C4-2B (cell line): ENCODE data around the gene ETFA.
A peak's percentile ranks its signal among the peaks of the same experiment; 100 is the strongest.

Experiments used
- H3K27ac ChIP-seq: fragments of 450-650 bp; 2 replicates; pipeline ENCODE4 v1.5.1; 2017
- CTCF ChIP-seq: fragments of 450-650 bp; conservative IDR thresholded peaks from 2 replicates; pipeline ENCODE4 v1.5.1; 2017; ENCODE audit warnings: mild to moderate bottlenecking
- ZFX ChIP-seq: fragments of 450-650 bp; IDR thresholded peaks from 2 replicates; pipeline ENCODE4 v1.6.1; 2017

Gene ETFA

DNA sequence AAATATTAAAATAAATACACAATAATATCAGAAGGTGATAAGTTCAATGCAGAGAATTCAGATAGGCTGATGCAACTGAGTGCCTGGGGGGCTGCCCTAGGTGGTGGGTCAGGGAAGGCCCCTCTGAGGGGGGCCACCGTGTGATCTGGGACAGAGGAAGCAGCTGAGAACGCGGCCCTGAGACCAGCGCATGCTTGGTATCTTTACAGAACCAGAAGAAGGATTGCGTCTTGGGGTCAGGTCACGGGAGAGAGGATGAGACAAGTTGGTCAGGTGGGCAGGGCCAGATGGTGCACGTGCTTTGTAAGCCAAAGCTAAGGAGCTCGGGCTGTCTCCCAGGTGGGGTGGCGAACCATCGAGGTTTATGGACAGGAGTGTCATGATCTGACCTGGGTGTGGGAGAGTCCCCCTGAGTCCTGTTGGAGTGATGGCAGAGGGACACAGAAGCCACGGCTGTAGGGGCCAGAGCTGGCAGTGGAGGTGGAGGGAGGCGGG lies 121.2 kb downstream of the ETFA start:
- peak overlapping the region; percentile 59 for H3K27ac ChIP-seq
- TF ChIP-seq ZFX: no peak
- TF ChIP-seq CTCF: no peak

DNA sequence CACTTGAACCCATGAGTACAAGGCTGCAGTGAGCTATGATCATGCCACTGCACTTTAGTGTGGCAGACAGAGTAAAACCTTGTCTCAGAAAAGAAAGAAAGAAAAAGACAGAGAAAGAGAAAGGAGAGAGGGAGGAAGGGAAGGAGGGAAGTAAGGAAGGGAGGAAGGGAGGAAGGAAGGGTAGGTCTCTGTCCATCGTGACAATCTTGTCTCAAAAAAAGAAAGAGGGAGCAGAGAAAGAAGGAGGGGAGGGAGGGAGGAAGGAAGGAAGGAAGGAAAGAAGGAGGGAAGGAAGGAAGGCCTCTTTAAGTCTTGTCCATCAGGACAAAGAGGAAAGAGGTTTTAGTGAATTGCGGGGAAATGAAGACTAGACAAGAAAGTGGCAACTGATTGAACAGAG lies 122.2 kb downstream of the ETFA start:
- TF ChIP-seq CTCF (no peak), ZFX (no peak)
- no peak overlapping the region for H3K27ac ChIP-seq

- no peak for TF ChIP-seq CTCF
- TF ChIP-seq ZFX: no peak
- no peak overlapping the region for H3K27ac ChIP-seq
These were observed 124.1 kb downstream of the ETFA start for GRCh38 chr15:76187163-76187562.

GRCh38 chr15:76185716-76186115 lies 125.6 kb downstream of the ETFA start:
- TF ChIP-seq CTCF: peak; percentile 78
- no peak for TF ChIP-seq ZFX
- H3K27ac ChIP-seq: no peak overlapping the region

- TF ChIP-seq CTCF (no peak), ZFX (no peak)
- no peak overlapping the region for H3K27ac ChIP-seq
These were observed 126.6 kb downstream of the ETFA start for GRCh38 chr15:76184650-76185035.

DNA sequence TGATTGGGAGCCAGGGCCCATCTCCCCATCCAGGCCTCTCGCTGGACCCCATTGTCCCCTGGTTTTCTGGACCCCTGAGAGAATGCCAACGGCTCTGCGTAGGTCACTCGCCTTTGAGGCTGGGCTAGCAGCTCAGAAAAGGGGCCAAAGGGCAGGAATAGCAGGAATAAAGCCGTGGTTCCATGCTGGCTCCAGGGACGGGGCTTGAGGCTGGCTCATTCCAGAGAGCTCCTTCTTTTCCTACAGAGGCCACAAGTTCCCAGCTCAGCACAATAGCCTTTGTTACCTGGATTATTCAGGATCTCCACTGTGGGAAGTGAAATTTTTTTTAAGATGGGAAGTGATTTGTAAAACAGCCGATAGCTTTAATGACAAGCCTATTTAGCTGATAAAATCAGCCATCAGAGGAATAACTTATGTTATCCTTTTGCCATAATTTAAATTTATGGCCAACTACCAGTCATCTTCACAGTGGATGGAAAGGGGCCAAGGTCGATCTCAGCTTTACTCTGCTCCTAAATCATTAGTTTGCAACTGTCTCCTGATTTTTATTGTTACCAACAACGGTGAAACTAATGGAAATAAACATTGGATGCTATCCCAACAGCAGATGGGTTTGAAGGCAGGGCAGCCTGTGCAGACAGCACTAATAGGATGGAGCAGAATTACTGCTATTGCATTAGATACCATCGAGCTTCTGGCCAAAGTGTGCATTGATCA lies 127.2 kb downstream of the ETFA start:
- H3K27ac ChIP-seq: no peak overlapping the region
- no peak for TF ChIP-seq ZFX
- TF ChIP-seq CTCF: no peak

DNA sequence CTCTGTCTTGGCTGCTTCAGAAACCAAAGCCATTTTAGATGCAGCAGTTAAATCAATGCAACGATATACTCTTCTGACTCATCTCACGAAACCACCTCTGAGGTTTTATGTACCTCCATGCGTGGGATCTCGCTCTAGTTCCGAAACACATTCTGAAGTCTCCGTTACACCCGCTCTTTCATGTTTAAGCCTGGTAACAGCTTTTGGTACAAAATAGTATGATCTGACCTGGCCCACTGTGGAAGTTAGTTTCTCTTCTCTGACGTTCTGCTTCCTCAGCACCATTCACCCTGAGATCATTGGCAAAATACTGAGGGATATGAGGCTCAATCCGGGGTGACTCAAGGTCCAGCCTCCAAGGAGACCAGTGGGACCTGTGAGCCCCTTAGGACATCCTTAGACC lies 129.6 kb downstream of the ETFA start:
- no peak overlapping the region for H3K27ac ChIP-seq
- TF ChIP-seq ZFX (no peak), CTCF (no peak)
